T1000 (cell line): Measurements from ENCODE around the gene ANKRD60.

Experiments used
- DNase-seq: peaks from one replicate; lab custom pipeline; 2025; ENCODE audit warnings: mixed read lengths; lab: John Stamatoyannopoulos, UW

Gene ANKRD60

GRCh38 chr20:58244517-58245030 is 16.1 kb upstream of the ANKRD60 start:
- no peak for DNase-seq

- DNase-seq: no peak
Observed at GRCh38 chr20:58243653-58244410, 15.4 kb upstream of the ANKRD60 start.

GRCh38 chr20:58242824-58243223 is 14.4 kb upstream of the ANKRD60 start:
- DNase-seq: no peak

GRCh38 chr20:58241766-58242465 is 13.5 kb upstream of the ANKRD60 start:
- no peak for DNase-seq

- DNase-seq: no peak
Observed at GRCh38 chr20:58240471-58240870, 12.0 kb upstream of the ANKRD60 start.

GRCh38 chr20:58239216-58239615 is 10.8 kb upstream of the ANKRD60 start:
- no peak for DNase-seq

GRCh38 chr20:58238490-58238889 is 10.0 kb upstream of the ANKRD60 start:
- no peak for DNase-seq

GRCh38 chr20:58237318-58238132 is 9.1 kb upstream of the ANKRD60 start:
- peak; percentile 31 for DNase-seq

GRCh38 chr20:58236612-58237317 is 8.3 kb upstream of the ANKRD60 start:
- DNase-seq: peak; percentile 79

- DNase-seq: no peak
Observed at GRCh38 chr20:58235010-58235409, 6.6 kb upstream of the ANKRD60 start.

- no peak for DNase-seq
Observed at GRCh38 chr20:58233881-58234528, 5.6 kb upstream of the ANKRD60 start.

GRCh38 chr20:58233393-58233792 is 4.9 kb upstream of the ANKRD60 start:
- no peak for DNase-seq

GRCh38 chr20:58231683-58232082 is 3.2 kb upstream of the ANKRD60 start:
- DNase-seq: no peak

- no peak for DNase-seq
Observed at GRCh38 chr20:58229198-58229798, 845 bp upstream of the ANKRD60 start.

GRCh38 chr20:58228103-58228483 is 360 bp downstream of the ANKRD60 start:
- DNase-seq: no peak

- DNase-seq: no peak
Observed at GRCh38 chr20:58227391-58228102, 906 bp downstream of the ANKRD60 start.

- no peak for DNase-seq
Observed at GRCh38 chr20:58225452-58226200, 2.8 kb downstream of the ANKRD60 start.

- no peak for DNase-seq
Observed at GRCh38 chr20:58224974-58225373, 3.5 kb downstream of the ANKRD60 start.

- no peak for DNase-seq
Observed at GRCh38 chr20:58224097-58224496, 4.4 kb downstream of the ANKRD60 start.
